ENCODE measurements around the gene CLCN1. TPM values are rescaled to one million over a fixed set of nuclear protein-coding genes. Genes with fewer than 3 reads are reported as not detected.

CLCN1 gene
- total and polyA plus RNA-seq, 2 of the 8 experiments (the other 6 are each of a cell fraction or from before 2014, with no cell fraction given), result 0.36 to 0.41 TPM

- Histone ChIP-seq H3K9ac (replicated peaks in 1 of 4; ENCODE audit: extremely low read depth in 1 of 4, low read depth in 3 of 4, low read length in 3 of 4) (peak within 1 kb of the TSS; percentile 57 to 93 (median 82)), H3K79me2 (ENCODE audit: control insufficient read depth in 1 of 2, insufficient read depth in 2 of 2, low read length in 2 of 2) (peaks cover 3 to 49% of the 10 kb centered on the region in 2 experiments; a peak in 3 of 4 replicates), H3K4ac (replicated peaks; ENCODE audit: insufficient read length, low read depth, low read length) (peak within 1 kb of the TSS; percentile 91), H2BK120ac (replicated peaks; ENCODE audit: low read depth, low read length) (no peak within 1 kb of the TSS), H3K9me3 (ENCODE audit: insufficient read depth in 2 of 2, low read depth in 1 of 2, low read length in 1 of 2) (no peaks in the 10 kb centered on the region), H3K36me3 (ENCODE audit: control insufficient read depth in 2 of 4, insufficient read depth in 4 of 4, low read length in 3 of 4) (peaks cover 5 to 31% (median 11%) of the 10 kb centered on the region in 4 experiments; a peak in 7 of 8 replicates), H2AFZ (ENCODE audit: low read length) (no peak within 1 kb of the TSS), H3K4me1 (replicated peaks in 1 of 4; ENCODE audit: control insufficient read depth in 3 of 4, insufficient read depth in 4 of 4, low read length in 3 of 4) (peaks cover 5 to 18% (median 6%) of the 10 kb centered on the region in 4 experiments), H3K27ac (ENCODE audit: low read depth, low read length) (peak within 1 kb of the TSS; percentile 93), H2BK12ac (ENCODE audit: low read depth, low read length) (peak within 1 kb of the TSS; percentile 50; the same call in 1 of the 2 replicates), H4K91ac (replicated peaks; ENCODE audit: insufficient read length, low read length) (peak within 1 kb of the TSS; percentile 25), H3K27me3 (replicated peaks in 1 of 4; ENCODE audit: control insufficient read depth in 3 of 4, extremely low read depth in 1 of 4, insufficient read depth in 3 of 4, low read length in 3 of 4) (no peaks in the 10 kb centered on the region), H3K23ac (ENCODE audit: insufficient read length) (no peak within 1 kb of the TSS), H2BK5ac (ENCODE audit: low read depth, low read length) (peak within 1 kb of the TSS; percentile 92; the same call in 1 of the 2 replicates), H3K18ac (ENCODE audit: extremely low read depth, low read length) (peak within 1 kb of the TSS; percentile 93), H2BK20ac (ENCODE audit: low read length) (no peak within 1 kb of the TSS), H3K4me2 (ENCODE audit: insufficient read depth in 1 of 2, low read depth in 2 of 2, low read length in 2 of 2) (peak within 1 kb of the TSS; percentile 69 to 93), H4K8ac (ENCODE audit: extremely low read depth, insufficient read depth, low read length) (peak within 1 kb of the TSS; percentile 91), H3K56ac (replicated peaks; ENCODE audit: insufficient read length, low read depth, low read length) (peak within 1 kb of the TSS; percentile 89), H3K4me3 (ENCODE audit: extremely low read depth in 1 of 4, insufficient read depth in 2 of 4, low read depth in 3 of 4, low read length in 4 of 4) (peak within 1 kb of the TSS; percentile 76 to 100 (median 88)), H4K5ac (ENCODE audit: insufficient read length, low read depth, low read length) (peak within 1 kb of the TSS; percentile 47), H2AK5ac (ENCODE audit: low read depth, low read length) (no peak within 1 kb of the TSS), H3K14ac (ENCODE audit: insufficient read length) (no peak within 1 kb of the TSS), H4K20me1 (replicated peaks in 1 of 2; ENCODE audit: control insufficient read depth in 1 of 2, insufficient read depth in 2 of 2, low read length in 2 of 2) (peaks cover 13 to 23% of the 10 kb centered on the region in 2 experiments), H2BK15ac (ENCODE audit: low read length) (0 out of 2 replicates have a peak within 1 kb of the TSS, but pooled peaks have one; percentile 72), H3K23me2 (ENCODE audit: low read depth, low read length) (peaks cover 8% of the 10 kb centered on the region; the same call in 1 of the 2 replicates), H3K79me1 (ENCODE audit: low read depth, low read length) (peaks cover 17% of the 10 kb centered on the region)
- ChIA-PET CTCF (ENCODE audit: partially characterized antibody) (interaction anchor here (0.8 to 17.5 kb wide), 20 partner anchors 11 to 378 kb away, joined by 3 to 359 read pairs (median 6); partner anchors contain the start of genes EPHA1 and FAM131B), POLR2A (ENCODE audit: partially characterized antibody) (interaction anchor here (0.6 to 19.0 kb wide), 5 partner anchors 13 to 1605 kb away, joined by 3 to 518 read pairs (median 12); partner anchors contain the start of genes CLCN1, EPHA1, FAM131B and TAS2R4)
- FAIRE-seq (no peak), DNase-seq (ENCODE audit: low read depth in 1 of 2, low spot score in 2 of 2) (peak; percentile 87 to 91)
- WGBS, 2 experiments (ENCODE audit: extremely low coverage in 1 of 2, insufficient coverage in 1 of 2, insufficient read length in 1 of 2, insufficient replicate concordance in 2 of 2, low coverage in 1 of 2, low lambda C conversion rate in 2 of 2, missing lambda C conversion rate in 1 of 2), result 0% methylated on average over 13 of the region's 72 CpGs; no CpG with 5 or more reads in 1 of the 2 experiments
- TF ChIP-seq CBX5 (IDR thresholded peaks at IDR 0.05; ENCODE audit: low read depth, low read length) (no peak), KDM4A (IDR thresholded peaks at IDR 0.05; ENCODE audit: low read depth, low read length, severe bottlenecking) (peak; percentile 74), HDAC2 (IDR thresholded peaks at IDR 0.05; ENCODE audit: borderline replicate concordance in 1 of 2, low read depth in 2 of 2, low read length in 2 of 2) (no peak), CTBP2 (IDR thresholded peaks at IDR 0.05; ENCODE audit: borderline replicate concordance, insufficient read depth, insufficient read length, low read length) (no peak), ASH2L (IDR thresholded peaks at IDR 0.05; ENCODE audit: low read length) (peak; percentile 78)
Observed at GRCh38 chr7:143380646-143381426, 64.9 kb downstream of the CLCN1 start, which contains the start of gene ZYX. Gene ZYX (plus strand): TSS chr7:143381345. CDS start chr7:143381572, 227 bp downstream.
